HG03571 (cell line): ENCODE measurements around the gene GOLPH3L.
"Not testable (repeated sequence)": the region's sequence is repeated elsewhere in the genome, so short reads cannot be mapped to it uniquely, and the experiment has no call there.

ENCODE experiments used
- ATAC-seq: cut with Tn5 transposase; IDR thresholded peaks from one replicate; pipeline ENCODE4 v1.9.1; 2021; ENCODE audit not compliant: unreplicated experiment

Gene GOLPH3L

GRCh38 chr1:150619576-150620509 is 77.1 kb downstream of the GOLPH3L start:
- no peak for ATAC-seq

- no peak for ATAC-seq
These were observed 81.4 kb downstream of the GOLPH3L start for GRCh38 chr1:150615346-150616201.

DNA sequence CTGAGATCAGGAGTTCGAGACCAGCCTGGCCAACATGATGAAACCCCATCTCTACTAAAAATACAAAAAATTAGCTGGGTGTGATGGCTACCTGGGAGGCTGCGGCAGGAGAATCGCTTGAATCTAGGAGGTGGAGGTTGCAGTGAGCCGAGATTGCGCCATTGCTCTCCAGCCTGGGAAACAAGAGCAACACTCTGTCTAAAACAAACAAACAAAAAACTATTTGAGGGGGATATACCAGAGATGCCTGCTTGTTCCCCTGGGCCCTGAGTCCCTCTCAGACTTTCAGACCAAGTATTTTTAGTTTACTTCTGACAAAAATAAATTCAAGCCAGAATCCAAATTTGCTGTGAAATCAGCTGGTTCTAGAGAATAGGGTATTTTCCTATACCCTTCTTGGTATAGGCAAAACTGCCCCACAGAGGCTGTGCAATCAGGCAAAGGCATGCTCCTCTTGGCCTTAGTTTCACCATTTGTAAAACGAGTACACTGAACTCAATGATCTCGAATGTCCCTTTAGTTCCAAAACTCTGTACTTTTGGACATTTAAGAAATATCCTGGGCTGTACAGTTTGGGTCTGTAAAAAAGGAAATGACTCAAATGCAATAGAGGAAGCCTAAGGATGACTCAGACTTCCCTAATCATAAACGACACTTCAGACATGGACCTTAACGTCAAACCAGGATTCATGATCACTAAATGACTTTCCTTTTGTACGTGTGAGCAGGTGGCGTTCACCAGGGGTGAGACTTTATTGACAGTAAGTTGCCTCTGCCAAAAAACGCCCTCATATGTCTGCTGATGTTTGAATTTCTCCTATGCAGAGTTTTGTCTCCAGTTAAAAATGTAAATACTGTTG is 83.7 kb downstream of the GOLPH3L start:
- no peak for ATAC-seq

DNA sequence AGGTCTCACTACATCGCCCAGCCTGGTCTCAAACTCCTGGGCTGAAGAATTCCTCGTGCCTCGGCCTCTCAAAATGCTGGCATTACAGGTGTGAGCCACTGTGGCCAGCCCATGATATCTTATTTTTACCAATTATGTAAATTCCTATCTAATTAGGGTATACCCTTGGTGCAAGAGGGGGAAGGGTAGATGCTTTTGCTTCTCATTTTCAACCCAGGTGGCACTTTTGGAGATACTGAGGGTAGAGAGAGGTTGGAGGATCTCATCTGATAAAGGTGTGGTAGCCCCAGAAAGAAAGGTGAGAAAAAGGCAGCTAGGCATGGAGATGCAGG is 85.0 kb downstream of the GOLPH3L start:
- ATAC-seq: no peak

GRCh38 chr1:150610576-150610975 is 86.4 kb downstream of the GOLPH3L start:
- no peak for ATAC-seq

DNA sequence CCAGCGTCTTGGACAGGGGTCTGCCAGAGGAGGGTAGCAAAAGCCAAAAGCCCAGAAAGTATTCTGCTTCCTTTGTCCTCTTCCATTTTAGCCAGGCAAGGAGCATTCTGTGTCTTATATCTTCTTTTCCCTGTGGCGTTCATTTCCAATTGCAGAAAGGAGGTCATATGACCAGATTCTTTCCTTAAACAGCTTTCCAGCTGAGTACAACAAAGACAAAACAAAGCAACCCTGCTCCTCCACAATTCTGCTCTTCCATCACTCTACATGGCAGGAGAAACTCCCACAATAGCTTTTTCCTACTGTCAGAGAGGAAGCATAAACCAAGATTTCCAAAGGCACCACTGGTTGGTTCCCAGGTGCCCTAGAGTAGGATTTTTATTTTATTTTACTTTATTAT is 87.2 kb downstream of the GOLPH3L start:
- ATAC-seq: no peak

DNA sequence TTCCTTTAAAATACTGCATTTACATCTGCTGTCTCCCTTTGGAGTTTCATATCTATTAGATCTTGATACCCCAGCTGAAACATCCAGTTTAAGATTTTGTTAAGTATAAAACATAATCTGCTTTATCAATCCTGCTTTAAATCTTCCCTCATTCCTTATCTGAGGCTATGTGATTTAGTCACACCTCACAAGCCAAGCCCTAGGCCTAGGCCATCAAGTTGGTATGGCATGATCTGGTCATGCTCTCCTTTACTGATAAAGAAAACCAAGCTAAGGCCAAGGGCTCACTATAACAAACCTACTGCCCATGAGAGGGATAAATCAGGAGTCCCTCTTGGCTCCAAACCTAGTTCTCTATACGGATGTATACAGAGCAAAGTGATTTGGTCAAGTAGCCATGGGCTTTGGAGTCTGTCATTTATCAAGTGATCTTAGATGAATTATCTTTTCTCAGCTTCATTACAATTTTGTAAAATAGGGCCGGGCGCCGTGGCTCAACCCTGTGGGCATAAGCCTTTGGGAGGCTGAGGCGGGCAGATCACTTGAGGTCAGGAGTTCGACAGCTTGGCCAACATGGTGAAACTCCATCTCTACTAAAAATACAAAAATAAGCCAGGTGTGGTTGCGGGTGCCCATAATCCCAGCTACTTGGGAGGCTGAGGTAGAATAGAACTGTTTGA is 90.4 kb downstream of the GOLPH3L start:
- ATAC-seq: no peak

DNA sequence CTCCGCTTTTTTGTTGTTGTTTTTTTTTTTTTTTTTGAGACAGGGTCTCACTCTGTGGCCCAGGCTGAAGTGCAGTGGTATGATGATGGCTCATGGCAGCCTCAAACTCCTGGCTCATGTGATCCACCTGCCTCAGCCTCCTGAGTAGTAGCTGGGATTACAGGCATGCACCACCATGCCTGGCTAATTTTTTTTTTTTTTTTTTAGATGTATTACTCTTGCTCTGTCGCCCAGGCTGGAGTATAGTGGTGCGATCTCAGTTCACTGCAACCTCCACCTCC is 91.6 kb downstream of the GOLPH3L start:
- ATAC-seq: not testable (repeated sequence)

DNA sequence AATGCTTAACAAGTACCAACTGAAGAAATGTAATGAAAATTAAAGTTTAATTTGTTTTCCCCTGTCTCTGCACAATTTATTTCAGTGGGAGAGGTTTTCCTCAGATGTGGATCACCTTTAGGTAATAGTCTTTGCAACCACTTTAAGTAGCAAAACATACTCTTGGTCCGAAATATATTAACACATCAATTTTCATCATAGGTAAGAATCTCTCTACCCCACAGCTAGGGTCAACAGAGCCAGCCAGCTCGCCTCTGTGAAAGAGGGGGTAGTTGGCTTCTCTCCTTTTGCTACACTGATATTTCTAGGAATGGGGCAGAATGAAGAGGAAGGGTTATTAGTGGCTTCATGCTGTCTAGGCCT is 92.7 kb downstream of the GOLPH3L start:
- ATAC-seq: no peak

DNA sequence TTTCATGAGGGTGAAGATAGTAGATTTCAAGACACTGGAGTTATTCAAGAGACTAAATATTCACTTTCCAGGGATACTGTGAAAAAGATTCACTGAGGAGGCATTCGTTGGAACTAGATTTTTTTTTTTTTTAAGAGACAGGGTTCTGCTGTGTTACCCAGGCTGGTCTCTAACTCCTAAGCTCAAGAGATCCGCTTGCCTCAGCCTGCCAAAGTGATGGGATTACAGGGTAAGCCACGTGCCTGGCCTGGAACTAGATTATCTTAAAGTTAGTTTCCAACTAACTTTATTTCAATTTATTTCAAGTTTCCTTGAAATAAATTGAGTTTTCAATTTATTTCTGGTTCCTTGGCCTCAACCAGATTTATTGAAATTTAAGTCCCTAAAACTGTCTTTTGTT is 93.2 kb downstream of the GOLPH3L start:
- ATAC-seq: no peak

DNA sequence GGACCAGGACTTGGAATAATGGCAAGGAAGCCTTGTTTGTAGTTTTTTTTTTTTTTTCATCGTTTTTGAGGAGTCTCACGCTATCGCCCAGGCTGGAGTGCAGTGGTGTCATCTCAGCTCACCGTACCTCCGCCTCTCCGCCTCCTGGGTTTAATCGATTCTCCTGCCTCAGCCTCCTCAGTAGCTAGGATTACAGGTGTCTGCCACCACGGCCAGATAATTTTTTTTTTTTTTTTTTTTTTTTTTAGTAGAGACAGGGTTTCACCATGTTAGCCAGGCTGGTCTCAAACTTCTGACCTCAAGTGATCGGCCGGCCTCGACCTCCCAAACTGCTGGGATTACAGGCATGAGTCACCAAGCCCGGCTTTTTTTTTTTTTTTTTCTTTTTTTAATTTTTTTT is 94.6 kb downstream of the GOLPH3L start:
- ATAC-seq: not testable (repeated sequence)

DNA sequence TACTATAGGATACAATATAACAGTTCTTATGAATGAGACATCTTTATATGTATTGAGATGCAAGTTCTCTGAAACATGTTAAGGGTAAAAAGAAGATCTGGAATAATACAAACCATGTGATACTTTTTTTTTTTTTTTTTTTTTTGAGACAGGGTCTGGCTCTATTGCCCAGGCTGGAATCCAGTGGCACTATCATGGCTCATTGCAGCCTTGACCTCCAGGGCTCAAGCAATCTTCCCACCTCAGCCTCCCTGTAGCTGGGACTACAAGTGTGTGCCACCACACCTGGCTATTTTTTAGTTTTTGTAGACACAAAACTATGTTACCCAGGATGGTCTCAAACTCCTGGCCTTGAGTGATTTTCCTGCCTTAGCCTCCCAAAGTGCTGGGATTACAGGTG is 95.4 kb downstream of the GOLPH3L start:
- ATAC-seq: no peak

GRCh38 chr1:150598346-150598745 is 98.6 kb downstream of the GOLPH3L start:
- ATAC-seq: not testable (repeated sequence)

GRCh38 chr1:150596976-150597375 is 100.0 kb downstream of the GOLPH3L start:
- no peak for ATAC-seq
